GDM1 (cell line): ENCODE data around the gene CPNE9.

Experiments
- DNase-seq: peaks from one replicate; lab custom pipeline; 2025; lab: John Stamatoyannopoulos, UW

CPNE9 gene

GRCh38 chr3:9779075-9779593 is 75.5 kb downstream of the CPNE9 start:
- DNase-seq: peak; percentile 58
